ENCODE data around the gene IFIT3. TPM values are rescaled to one million over a fixed set of nuclear protein-coding genes. Genes with fewer than 3 reads are reported as not detected.

Gene IFIT3, protein sequence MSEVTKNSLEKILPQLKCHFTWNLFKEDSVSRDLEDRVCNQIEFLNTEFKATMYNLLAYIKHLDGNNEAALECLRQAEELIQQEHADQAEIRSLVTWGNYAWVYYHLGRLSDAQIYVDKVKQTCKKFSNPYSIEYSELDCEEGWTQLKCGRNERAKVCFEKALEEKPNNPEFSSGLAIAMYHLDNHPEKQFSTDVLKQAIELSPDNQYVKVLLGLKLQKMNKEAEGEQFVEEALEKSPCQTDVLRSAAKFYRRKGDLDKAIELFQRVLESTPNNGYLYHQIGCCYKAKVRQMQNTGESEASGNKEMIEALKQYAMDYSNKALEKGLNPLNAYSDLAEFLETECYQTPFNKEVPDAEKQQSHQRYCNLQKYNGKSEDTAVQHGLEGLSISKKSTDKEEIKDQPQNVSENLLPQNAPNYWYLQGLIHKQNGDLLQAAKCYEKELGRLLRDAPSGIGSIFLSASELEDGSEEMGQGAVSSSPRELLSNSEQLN
- 1 to 10 TPM; 2.3 to 3.9 TPM for total RNA-seq

DNA sequence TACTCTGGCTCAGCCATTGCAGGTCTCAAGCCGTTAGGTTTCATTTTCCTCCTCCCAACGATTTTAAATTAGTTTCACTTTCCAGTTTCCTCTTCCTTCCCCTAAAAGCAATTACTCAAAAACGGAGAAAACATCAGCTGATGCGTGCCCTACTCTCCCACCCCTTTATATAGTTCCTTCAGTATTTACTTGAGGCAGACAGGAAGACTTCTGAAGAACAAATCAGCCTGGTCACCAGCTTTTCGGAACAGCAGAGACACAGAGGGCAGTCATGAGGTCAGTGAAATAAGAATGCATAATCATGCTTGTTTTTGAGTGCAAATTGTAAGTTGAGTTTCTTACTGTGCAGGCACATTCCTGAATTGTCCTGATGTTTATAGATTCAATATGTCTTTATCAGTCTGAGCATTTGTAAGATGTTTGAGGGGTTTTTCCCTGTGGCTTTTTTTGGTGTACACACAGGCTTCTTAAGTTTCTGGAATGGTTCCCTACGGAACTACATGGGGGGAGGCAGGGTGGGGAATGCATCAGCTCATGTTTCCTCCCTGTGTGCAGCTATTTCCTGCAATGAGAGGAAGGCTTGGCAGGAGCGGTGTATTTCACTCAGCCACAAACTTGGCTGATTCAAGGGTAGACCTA is at the start of gene IFIT3:
IFIT3 (plus strand) TSS at position 195 of the 639 bp plus-strand sequence; CDS start at position 272, 77 bp downstream.
- no peaks in the 10 kb centered on the region for H3K9me3 ChIP-seq
- WGBS, 2 donors = 2 to 7% methylated on average over 7 of the region's 7 CpGs
- peak; percentile 45 to 72 (median 64) for DNase-seq
- H3K4me1 ChIP-seq = peaks cover 29% of the 10 kb centered on the region
- H3K27me3 ChIP-seq = no peaks in the 10 kb centered on the region
- H3K36me3 ChIP-seq (replicated peaks in 1 of 2; ENCODE audit: insufficient read depth in 1 of 2, low read depth in 2 of 2) = no peaks in the 10 kb centered on the region
- TF ChIP-seq POLR2A (IDR thresholded peaks at IDR 0.05) = peak in 2 of 3 donors; percentile 46 to 61
- TF ChIP-seq, protein P1, sequence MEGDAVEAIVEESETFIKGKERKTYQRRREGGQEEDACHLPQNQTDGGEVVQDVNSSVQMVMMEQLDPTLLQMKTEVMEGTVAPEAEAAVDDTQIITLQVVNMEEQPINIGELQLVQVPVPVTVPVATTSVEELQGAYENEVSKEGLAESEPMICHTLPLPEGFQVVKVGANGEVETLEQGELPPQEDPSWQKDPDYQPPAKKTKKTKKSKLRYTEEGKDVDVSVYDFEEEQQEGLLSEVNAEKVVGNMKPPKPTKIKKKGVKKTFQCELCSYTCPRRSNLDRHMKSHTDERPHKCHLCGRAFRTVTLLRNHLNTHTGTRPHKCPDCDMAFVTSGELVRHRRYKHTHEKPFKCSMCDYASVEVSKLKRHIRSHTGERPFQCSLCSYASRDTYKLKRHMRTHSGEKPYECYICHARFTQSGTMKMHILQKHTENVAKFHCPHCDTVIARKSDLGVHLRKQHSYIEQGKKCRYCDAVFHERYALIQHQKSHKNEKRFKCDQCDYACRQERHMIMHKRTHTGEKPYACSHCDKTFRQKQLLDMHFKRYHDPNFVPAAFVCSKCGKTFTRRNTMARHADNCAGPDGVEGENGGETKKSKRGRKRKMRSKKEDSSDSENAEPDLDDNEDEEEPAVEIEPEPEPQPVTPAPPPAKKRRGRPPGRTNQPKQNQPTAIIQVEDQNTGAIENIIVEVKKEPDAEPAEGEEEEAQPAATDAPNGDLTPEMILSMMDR (IDR thresholded peaks at IDR 0.05) = no peak
- intact Hi-C loops (cut with DNase I) = no loop called here
- peak within 1 kb of the TSS in 1 of 2 donors; percentile 21 for H3K4me3 ChIP-seq
- peak within 1 kb of the TSS; percentile 43 to 89 (median 81) for H3K27ac ChIP-seq
- ATAC-seq = peak; percentile 82

DNA sequence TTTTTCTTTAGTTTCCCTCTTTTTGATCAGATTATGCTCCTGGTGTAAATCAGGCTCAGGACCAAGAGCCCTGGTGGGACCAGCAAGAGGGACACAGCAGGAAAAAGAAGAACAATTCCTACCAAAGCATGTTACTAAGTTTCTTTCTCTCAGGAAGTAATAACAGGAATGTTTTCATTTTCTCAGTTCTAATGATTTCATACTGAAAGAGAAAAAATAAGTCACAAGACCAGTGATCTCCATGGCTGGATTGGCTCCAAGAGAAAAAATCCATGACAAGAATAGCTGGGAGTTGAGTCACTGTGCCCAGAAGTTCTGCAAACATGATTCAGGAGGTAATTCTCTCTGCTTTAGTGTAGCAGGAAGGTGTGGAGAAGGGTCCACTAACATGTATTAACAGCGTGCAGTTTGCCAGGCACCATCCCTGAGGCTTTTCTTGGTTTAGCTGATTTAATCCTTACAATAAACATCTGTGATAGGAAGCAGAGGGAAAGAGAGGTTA is 49.7 kb upstream of the IFIT3 start:
- Histone ChIP-seq H3K9me3 (no peaks in the 10 kb centered on the region), H3K4me3 (no peak overlapping the region), H3K27me3 (no peaks in the 10 kb centered on the region), H3K27ac (peak overlapping the region; percentile 65 to 88 (median 78)), H3K36me3 (replicated peaks in 1 of 2; ENCODE audit: insufficient read depth in 1 of 2, low read depth in 2 of 2) (no peaks in the 10 kb centered on the region), H3K4me1 (peaks cover 34% of the 10 kb centered on the region)
- WGBS, 2 donors = 6 to 50% methylated on average over 1 of the region's 1 CpG
- DNase-seq (peak; percentile 52 to 84 (median 68)), ATAC-seq (peak; percentile 94)
- TF ChIP-seq, protein P1 (IDR thresholded peaks at IDR 0.05) = no peak
- peak in 2 of 3 donors; percentile 49 to 58 for TF ChIP-seq POLR2A (IDR thresholded peaks at IDR 0.05)
- intact Hi-C loops (cut with DNase I) = no loop called here

DNA sequence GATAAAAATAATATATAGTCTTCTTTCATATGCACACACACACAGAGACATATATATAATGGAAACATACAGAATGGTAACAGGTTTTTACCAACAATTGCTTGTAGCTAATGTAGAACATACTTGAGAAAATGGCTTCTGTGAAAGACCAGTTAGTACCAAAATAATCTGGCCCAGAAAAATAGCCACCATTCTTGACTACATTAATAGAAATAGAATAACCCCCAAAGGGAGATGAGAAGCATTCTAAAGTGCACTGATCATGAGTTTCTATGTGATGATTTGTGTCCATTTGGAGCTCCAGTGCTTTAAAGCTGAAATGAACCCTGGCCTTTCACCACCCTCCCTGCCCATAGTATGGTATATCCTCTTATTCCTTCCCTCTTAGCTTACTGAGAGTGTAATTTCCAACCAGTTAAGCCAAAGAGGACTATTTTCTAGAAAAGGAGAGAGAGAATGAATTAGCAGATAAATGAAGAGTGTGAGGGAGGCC is 48.9 kb upstream of the IFIT3 start:
- H3K27me3 ChIP-seq = no peaks in the 10 kb centered on the region
- H3K4me1 ChIP-seq = peaks cover 41% of the 10 kb centered on the region
- H3K9me3 ChIP-seq = no peaks in the 10 kb centered on the region
- ATAC-seq (no peak), DNase-seq (no peak)
- intact Hi-C loops (cut with DNase I) = no loop called here
- H3K36me3 ChIP-seq (replicated peaks in 1 of 2; ENCODE audit: insufficient read depth in 1 of 2, low read depth in 2 of 2) = no peaks in the 10 kb centered on the region
- no peak for TF ChIP-seq POLR2A (IDR thresholded peaks at IDR 0.05)
- TF ChIP-seq, protein P1 (IDR thresholded peaks at IDR 0.05) = no peak
- H3K27ac ChIP-seq = peak overlapping the region; percentile 5 to 88 (median 58)
- H3K4me3 ChIP-seq = no peak overlapping the region

DNA sequence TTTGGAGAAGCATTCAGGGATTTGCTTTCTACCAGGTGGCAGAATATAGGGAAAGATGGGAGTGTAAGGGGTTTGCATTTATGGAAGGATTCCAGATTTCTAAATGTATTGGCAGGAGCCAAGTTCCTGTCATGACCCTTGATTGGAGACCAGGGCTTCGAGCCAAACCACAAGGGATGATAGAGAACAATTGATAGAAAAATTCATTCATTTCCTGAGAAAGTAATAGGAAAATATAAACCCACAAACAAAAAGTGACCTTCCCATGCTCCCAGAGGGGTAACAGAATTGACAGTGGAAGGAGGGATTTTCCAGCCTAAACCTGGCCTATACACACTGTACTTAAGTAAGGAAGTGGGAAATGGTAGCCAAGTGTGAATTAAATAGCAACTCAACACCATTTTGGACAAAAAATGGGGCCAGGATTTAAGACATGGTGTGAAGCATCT is 48.4 kb upstream of the IFIT3 start:
- Histone ChIP-seq H3K36me3 (replicated peaks in 1 of 2; ENCODE audit: insufficient read depth in 1 of 2, low read depth in 2 of 2) (no peaks in the 10 kb centered on the region), H3K4me3 (no peak overlapping the region), H3K4me1 (peaks cover 41% of the 10 kb centered on the region), H3K27ac (peak overlapping the region; percentile 13 to 88 (median 58)), H3K9me3 (no peaks in the 10 kb centered on the region), H3K27me3 (no peaks in the 10 kb centered on the region)
- intact Hi-C loops (cut with DNase I) = no loop called here
- no peak for ATAC-seq
- no peak for TF ChIP-seq POLR2A (IDR thresholded peaks at IDR 0.05)
- peak; percentile 22 to 60 (median 48) for DNase-seq
- WGBS, 2 donors = 22 to 28% methylated on average over 1 of the region's 1 CpG

DNA sequence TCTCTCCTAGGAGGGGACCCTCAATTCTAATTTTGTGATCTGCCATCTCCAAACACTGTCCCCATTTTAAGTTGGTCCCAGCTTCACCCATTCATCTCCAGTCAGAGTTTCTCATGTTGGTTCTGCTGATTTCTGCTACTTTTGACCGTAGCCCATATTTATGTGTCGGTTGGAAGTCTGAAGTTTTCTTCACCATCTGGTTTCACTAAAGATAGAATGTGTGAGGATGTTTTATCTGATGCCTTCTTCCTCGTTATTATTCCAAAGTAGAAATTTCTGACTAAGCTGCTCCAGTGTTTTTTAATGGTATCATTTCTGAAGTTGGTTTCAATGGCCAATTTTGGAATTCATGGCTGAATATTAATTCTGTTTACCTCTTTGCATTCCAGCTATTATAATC is 47.3 kb upstream of the IFIT3 start:
- WGBS, 2 donors = 91 to 94% methylated on average over 3 of the region's 3 CpGs
- Histone ChIP-seq H3K27ac (peak overlapping the region in 1 of 4 donors; percentile 88), H3K36me3 (replicated peaks in 1 of 2; ENCODE audit: insufficient read depth in 1 of 2, low read depth in 2 of 2) (no peaks in the 10 kb centered on the region), H3K27me3 (no peaks in the 10 kb centered on the region), H3K4me1 (peaks cover 33% of the 10 kb centered on the region), H3K9me3 (no peaks in the 10 kb centered on the region), H3K4me3 (no peak overlapping the region)
- DNase-seq (no peak), ATAC-seq (no peak)
- intact Hi-C loops (cut with DNase I) = no loop called here
- TF ChIP-seq POLR2A (IDR thresholded peaks at IDR 0.05) = no peak
- TF ChIP-seq, protein P1 (IDR thresholded peaks at IDR 0.05) = no peak

All from body of pancreas (tissue), 4 donors.